ENCODE data around the gene ASIC2. TPM values are rescaled to one million over a fixed set of nuclear protein-coding genes. Genes with fewer than 3 reads are reported as not detected.

Gene ASIC2
- total RNA-seq, 1 donor from 2014 or later: not detected

DNA sequence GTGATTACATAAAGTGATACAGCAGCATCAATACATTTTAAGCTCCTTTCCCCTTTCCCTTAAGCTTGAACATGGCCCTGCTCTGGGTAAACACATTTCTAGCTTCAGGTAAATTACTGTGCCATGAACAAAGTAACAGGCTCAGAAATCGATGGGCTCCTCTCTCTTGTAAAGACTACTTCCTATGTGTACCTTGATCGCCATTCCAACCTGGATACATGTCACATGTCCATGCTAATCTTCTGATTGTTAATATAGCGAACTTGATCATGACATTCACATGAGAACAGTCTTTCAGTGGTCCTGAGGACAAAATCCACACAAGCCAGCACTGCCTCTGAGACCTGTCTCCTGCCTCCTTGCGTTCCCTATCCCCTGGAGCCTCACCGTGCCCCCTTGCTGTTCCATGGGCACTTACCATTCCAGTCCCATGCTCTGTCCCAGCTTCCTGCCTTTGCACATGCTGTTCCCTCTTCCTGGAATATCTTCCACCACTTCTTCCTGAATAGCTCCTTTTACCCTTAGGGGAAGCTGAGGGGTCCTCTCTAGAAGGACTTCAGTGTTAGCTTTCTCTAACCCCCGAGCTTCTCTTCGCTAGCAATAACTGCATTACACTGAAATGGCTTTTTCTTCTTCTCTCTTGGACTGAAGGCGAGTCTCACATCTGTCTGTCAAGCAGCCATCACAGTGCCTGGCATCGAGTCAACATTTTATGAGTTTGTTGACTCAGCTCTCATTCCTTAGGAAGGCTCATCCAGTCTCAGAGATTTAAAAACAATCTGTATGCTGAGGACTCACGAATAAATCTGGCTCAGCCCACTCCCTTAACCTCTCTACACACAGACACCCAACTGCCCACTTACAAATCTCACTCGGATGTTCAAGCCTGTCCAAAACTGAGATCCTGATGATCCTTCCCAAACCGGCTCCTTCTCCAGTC lies 93.3 kb downstream of the ASIC2 start:
- no peaks in the 10 kb centered on the region for H3K36me3 ChIP-seq
- intact Hi-C loops (cut with DNase I): no loop called here

GRCh38 chr17:33198954-33199353 lies 94.1 kb downstream of the ASIC2 start:
- Histone ChIP-seq H3K4me3 (no peak overlapping the region), H3K4me1 (no peaks in the 10 kb centered on the region), H3K9me3 (no peaks in the 10 kb centered on the region), H3K36me3 (no peaks in the 10 kb centered on the region), H3K27me3 (no peaks in the 10 kb centered on the region), H3K27ac (no peak overlapping the region)
- DNase-seq (ENCODE audit: low spot score in 2 of 2): no peak
- intact Hi-C loops (cut with DNase I): no loop called here
- TF ChIP-seq CTCF (IDR thresholded peaks at IDR 0.05): no peak

More for the DNA sequence above, 93.3 kb downstream of the ASIC2 start:
- no peaks in the 10 kb centered on the region for H3K4me1 ChIP-seq
- H3K4me3 ChIP-seq: no peak overlapping the region
- no peak for DNase-seq (ENCODE audit: low spot score in 2 of 2)
- no peaks in the 10 kb centered on the region for H3K9me3 ChIP-seq
- TF ChIP-seq CTCF (IDR thresholded peaks at IDR 0.05): no peak
- H3K27me3 ChIP-seq: no peaks in the 10 kb centered on the region
- H3K27ac ChIP-seq: no peak overlapping the region

GRCh38 chr17:33197342-33197741 lies 95.8 kb downstream of the ASIC2 start:
- no peaks in the 10 kb centered on the region for H3K9me3 ChIP-seq
- TF ChIP-seq CTCF (IDR thresholded peaks at IDR 0.05): no peak
- H3K27me3 ChIP-seq: no peaks in the 10 kb centered on the region
- intact Hi-C loops (cut with DNase I): no loop called here
- no peak for DNase-seq (ENCODE audit: low spot score in 2 of 2)
- H3K4me3 ChIP-seq: no peak overlapping the region
- no peak overlapping the region for H3K27ac ChIP-seq
- H3K4me1 ChIP-seq: no peaks in the 10 kb centered on the region
- no peaks in the 10 kb centered on the region for H3K36me3 ChIP-seq

- no peak for TF ChIP-seq CTCF (IDR thresholded peaks at IDR 0.05)
- Histone ChIP-seq H3K27ac (no peak overlapping the region), H3K4me3 (no peak overlapping the region), H3K27me3 (no peaks in the 10 kb centered on the region), H3K36me3 (no peaks in the 10 kb centered on the region), H3K9me3 (no peaks in the 10 kb centered on the region), H3K4me1 (no peaks in the 10 kb centered on the region)
- intact Hi-C loops (cut with DNase I): no loop called here
- no peak for DNase-seq (ENCODE audit: low spot score in 2 of 2)
Measured at GRCh38 chr17:33196883-33197282, 96.2 kb downstream of the ASIC2 start.

DNA sequence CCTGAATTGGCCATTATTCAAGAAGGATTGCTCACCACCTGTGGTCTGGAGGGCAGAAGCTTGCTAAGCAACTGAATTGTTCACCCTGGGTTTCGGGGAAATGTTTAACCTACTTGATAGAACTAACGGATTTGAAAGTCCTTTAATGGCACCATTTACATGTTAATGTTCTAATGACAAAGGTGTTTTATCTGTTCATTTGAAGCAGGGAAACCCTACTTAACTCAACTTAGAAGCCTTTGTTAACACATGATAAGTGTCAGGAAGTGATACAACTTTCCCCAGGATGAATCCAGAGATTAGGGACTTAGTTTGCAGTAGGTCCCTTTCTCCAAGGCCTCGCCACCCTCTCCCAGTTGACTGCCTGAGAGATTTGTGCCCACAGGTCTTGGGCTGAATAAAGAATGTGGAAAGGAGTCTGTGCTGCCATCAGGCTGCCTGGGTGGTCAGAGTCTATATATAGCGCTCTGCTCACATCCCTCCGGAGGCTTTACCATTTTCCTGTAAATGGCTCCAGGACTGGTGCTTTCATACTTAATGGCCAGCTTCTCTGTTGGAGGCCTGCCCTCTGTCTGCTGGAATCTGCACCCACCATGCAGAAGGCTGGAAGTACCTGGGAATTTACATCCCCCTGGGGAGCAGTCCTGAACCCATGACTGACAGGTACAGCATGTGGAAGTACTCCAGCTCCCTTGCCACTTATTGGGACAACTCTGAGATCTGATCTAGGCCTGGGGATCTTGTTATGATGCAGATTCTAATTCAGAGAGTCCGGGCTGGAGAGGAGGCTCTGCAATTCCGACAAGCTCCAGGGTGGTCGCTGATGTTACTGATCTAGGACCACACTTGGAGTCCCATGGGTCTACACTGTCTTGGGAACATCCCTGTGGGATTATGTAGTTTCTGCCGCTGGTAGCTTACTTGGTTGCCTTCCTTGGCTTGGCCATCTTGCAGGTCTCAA lies 99.9 kb downstream of the ASIC2 start:
- TF ChIP-seq CTCF (IDR thresholded peaks at IDR 0.05): no peak
- no peak overlapping the region for H3K27ac ChIP-seq
- H3K27me3 ChIP-seq: no peaks in the 10 kb centered on the region
- H3K9me3 ChIP-seq: no peaks in the 10 kb centered on the region
- no peaks in the 10 kb centered on the region for H3K36me3 ChIP-seq
- peak in 1 of 2 donors; percentile 9 for DNase-seq (ENCODE audit: low spot score in 2 of 2)
- intact Hi-C loops (cut with DNase I): no loop called here
- H3K4me3 ChIP-seq: no peak overlapping the region
- no peaks in the 10 kb centered on the region for H3K4me1 ChIP-seq

All from ascending aorta (tissue), 2 donors.